Colon (tissue), 2 donors: Measurements from ENCODE around the gene INPP5B.
"Not testable (repeated sequence)": the region's sequence is repeated elsewhere in the genome, so short reads cannot be mapped to it uniquely, and the experiment has no call there.

Experiments
- FAIRE-seq: peaks from 2 replicates; lab custom pipeline; 2012; peaks lifted over from hg19 to GRCh38; lab: Jason Lieb, UNC
- donor health status: control.
- donor health status: control.

The INPP5B gene

GRCh38 chr1:37946703-37947360 is at the start of gene INPP5B:
Gene INPP5B, minus strand, starts transcription at chr1:37947053. Its CDS starts 745 bp downstream, at chr1:37946308.
- no peak for FAIRE-seq

GRCh38 chr1:37995751-37996345 is 49.0 kb upstream of the INPP5B start:
- no peak for FAIRE-seq

GRCh38 chr1:37994886-37995566 is 48.2 kb upstream of the INPP5B start:
- FAIRE-seq, result no peak

GRCh38 chr1:37989361-37989930 is 42.6 kb upstream of the INPP5B start:
- FAIRE-seq, result no peak

GRCh38 chr1:37987679-37988078 is 40.8 kb upstream of the INPP5B start:
- FAIRE-seq, result no peak

GRCh38 chr1:37983546-37983945 is 36.7 kb upstream of the INPP5B start:
- no peak for FAIRE-seq

- FAIRE-seq, result no peak
These were observed 31.7 kb upstream of the INPP5B start for GRCh38 chr1:37978541-37978940.

GRCh38 chr1:37975083-37975482 is 28.2 kb upstream of the INPP5B start:
- not testable (repeated sequence) for FAIRE-seq

GRCh38 chr1:37974567-37974966 is 27.7 kb upstream of the INPP5B start:
- FAIRE-seq, result no peak

GRCh38 chr1:37973684-37974083 is 26.8 kb upstream of the INPP5B start:
- FAIRE-seq, result not testable (repeated sequence)

- no peak for FAIRE-seq
These were observed 18.4 kb upstream of the INPP5B start for GRCh38 chr1:37965301-37965700.

- FAIRE-seq, result not testable (repeated sequence)
These were observed 17.3 kb upstream of the INPP5B start for GRCh38 chr1:37964106-37964505.

- FAIRE-seq, result no peak
These were observed 11.8 kb upstream of the INPP5B start for GRCh38 chr1:37958690-37959089.

GRCh38 chr1:37955685-37956084 is 8.8 kb upstream of the INPP5B start:
- no peak for FAIRE-seq

- FAIRE-seq, result no peak
These were observed 7.6 kb upstream of the INPP5B start for GRCh38 chr1:37954316-37954971.

- FAIRE-seq, result no peak
These were observed 5.9 kb upstream of the INPP5B start for GRCh38 chr1:37952738-37953137.

GRCh38 chr1:37951783-37952624 is 5.2 kb upstream of the INPP5B start:
- FAIRE-seq, result no peak

GRCh38 chr1:37951041-37951782 is 4.4 kb upstream of the INPP5B start:
- FAIRE-seq, result no peak

- no peak for FAIRE-seq
These were observed 2.8 kb upstream of the INPP5B start for GRCh38 chr1:37949524-37950152.

- no peak for FAIRE-seq
These were observed 2.0 kb upstream of the INPP5B start for GRCh38 chr1:37948841-37949240.
